ENCODE measurements around the gene RELN.
"Not testable (repeated sequence)": the region's sequence is repeated elsewhere in the genome, so short reads cannot be mapped to it uniquely, and the experiment has no call there.

RELN gene

GRCh38 chr7:103989200-103989784 lies at the start of gene RELN:
TSS of gene RELN (minus strand) at chr7:103989658. CDS start at chr7:103989356, 302 bp downstream.
- FAIRE-seq, result no peak

GRCh38 chr7:104038136-104038535 lies 48.7 kb upstream of the RELN start:
- no peak for FAIRE-seq

- FAIRE-seq, result not testable (repeated sequence)
Observed at GRCh38 chr7:104036889-104037288, 47.4 kb upstream of the RELN start.

- FAIRE-seq, result no peak
Observed at GRCh38 chr7:104035351-104035750, 45.9 kb upstream of the RELN start.

- no peak for FAIRE-seq
Observed at GRCh38 chr7:104034679-104035078, 45.2 kb upstream of the RELN start.

GRCh38 chr7:104033837-104034236 lies 44.4 kb upstream of the RELN start:
- no peak for FAIRE-seq

- FAIRE-seq, result no peak
Observed at GRCh38 chr7:104032486-104032885, 43.0 kb upstream of the RELN start.

GRCh38 chr7:104029765-104030164 lies 40.3 kb upstream of the RELN start:
- FAIRE-seq, result no peak

GRCh38 chr7:104024632-104025031 lies 35.2 kb upstream of the RELN start:
- FAIRE-seq, result no peak

- FAIRE-seq, result no peak
Observed at GRCh38 chr7:104023100-104023499, 33.6 kb upstream of the RELN start.

- no peak for FAIRE-seq
Observed at GRCh38 chr7:104018425-104018824, 29.0 kb upstream of the RELN start.

GRCh38 chr7:104017001-104017400 lies 27.5 kb upstream of the RELN start:
- FAIRE-seq, result peak; percentile 37

GRCh38 chr7:104012835-104013234 lies 23.4 kb upstream of the RELN start:
- FAIRE-seq, result no peak

- no peak for FAIRE-seq
Observed at GRCh38 chr7:104011829-104012228, 22.4 kb upstream of the RELN start.

- no peak for FAIRE-seq
Observed at GRCh38 chr7:104010052-104010909, 20.8 kb upstream of the RELN start.

- FAIRE-seq, result no peak
Observed at GRCh38 chr7:104008107-104008506, 18.6 kb upstream of the RELN start.

- no peak for FAIRE-seq
Observed at GRCh38 chr7:104007614-104008013, 18.2 kb upstream of the RELN start.

- FAIRE-seq, result no peak
Observed at GRCh38 chr7:104005197-104005596, 15.7 kb upstream of the RELN start.

- no peak for FAIRE-seq
Observed at GRCh38 chr7:103996639-103997038, 7.2 kb upstream of the RELN start.

GRCh38 chr7:103996017-103996551 lies 6.6 kb upstream of the RELN start:
- no peak for FAIRE-seq

GRCh38 chr7:103995554-103995953 lies 6.1 kb upstream of the RELN start:
- no peak for FAIRE-seq

- FAIRE-seq, result no peak
Observed at GRCh38 chr7:103993551-103993950, 4.1 kb upstream of the RELN start.

GRCh38 chr7:103991406-103991805 lies 1.9 kb upstream of the RELN start:
- FAIRE-seq, result no peak

- no peak for FAIRE-seq
Observed at GRCh38 chr7:103990991-103991390, 1.5 kb upstream of the RELN start.

Data from endometrium (tissue), 2 donors.